Bronchial epithelial cell (primary cell): Measurements from ENCODE around the gene TMEM33. TPM values are rescaled to one million over a fixed set of nuclear protein-coding genes. Genes with fewer than 3 reads are reported as not detected.

Experiments used
- DNase-seq: peaks from one replicate; pipeline ENCODE4 v3.0.0-alpha.2; 2010; ENCODE audit warnings: low read depth
- FAIRE-seq: peaks from 2 replicates; lab custom pipeline; 2011; peaks lifted over from hg19 to GRCh38; lab: Jason Lieb, UNC
- H3K27me3 ChIP-seq: 2 replicates; pipeline ENCODE4 v1.5.1; 2011; ENCODE audit warnings: low read length; ENCODE audit not compliant: control insufficient read depth, insufficient read depth
- H3K36me3 ChIP-seq: 2 replicates; pipeline ENCODE4 v1.5.1; 2011; ENCODE audit warnings: low read length; ENCODE audit not compliant: control insufficient read depth, insufficient read depth
- H3K4me3 ChIP-seq: 2 replicates; pipeline ENCODE4 v1.5.1; 2011; ENCODE audit warnings: mild to moderate bottlenecking, low read depth, low read length, control low read depth
- CTCF ChIP-seq: IDR thresholded peaks from 2 replicates; pipeline ENCODE4 v1.5.1; 2011; ENCODE audit warnings: mild to moderate bottlenecking, moderate library complexity, low read length, control low read depth, inconsistent platforms; ENCODE audit not compliant: insufficient read depth, severe bottlenecking
- total RNA-seq: library from RNA; depleted of rRNA; stranded (reverse); fragments of >200 nt; gene quantifications from 2 replicates; pipeline ENCODE4 v1.2.1, GENCODE V29; 2014

TMEM33 gene
- total RNA-seq, 1 donor from 2014 or later: 106 TPM

GRCh38 chr4:41967392-41967791, 32.2 kb downstream of the TMEM33 start:
- DNase-seq (peak; percentile 88), FAIRE-seq (no peak)
- Histone ChIP-seq H3K4me3 (no peak overlapping the region), H3K27me3 (no peaks in the 10 kb centered on the region), H3K36me3 (no peaks in the 10 kb centered on the region)
- TF ChIP-seq CTCF: no peak

DNA sequence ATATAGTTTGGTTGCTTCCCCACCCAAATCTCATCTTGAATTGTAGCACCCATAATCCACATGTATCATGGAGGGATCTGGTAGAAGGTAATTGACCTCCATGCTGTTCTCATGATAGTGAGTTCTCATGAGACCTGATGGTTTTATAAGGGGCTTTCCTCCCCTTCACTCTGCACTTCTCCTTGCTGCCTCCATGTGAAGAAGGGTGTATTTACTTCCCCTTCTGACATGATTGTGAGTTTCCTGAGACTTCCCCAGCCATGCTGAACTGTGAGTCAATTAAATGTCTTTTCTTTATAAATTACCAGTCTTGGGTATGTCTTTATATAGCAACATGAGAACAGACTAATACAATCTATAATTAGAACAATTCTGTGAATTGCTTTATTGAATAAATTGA, 34.4 kb downstream of the TMEM33 start:
- H3K27me3 ChIP-seq: no peaks in the 10 kb centered on the region
- TF ChIP-seq CTCF: no peak

DNA sequence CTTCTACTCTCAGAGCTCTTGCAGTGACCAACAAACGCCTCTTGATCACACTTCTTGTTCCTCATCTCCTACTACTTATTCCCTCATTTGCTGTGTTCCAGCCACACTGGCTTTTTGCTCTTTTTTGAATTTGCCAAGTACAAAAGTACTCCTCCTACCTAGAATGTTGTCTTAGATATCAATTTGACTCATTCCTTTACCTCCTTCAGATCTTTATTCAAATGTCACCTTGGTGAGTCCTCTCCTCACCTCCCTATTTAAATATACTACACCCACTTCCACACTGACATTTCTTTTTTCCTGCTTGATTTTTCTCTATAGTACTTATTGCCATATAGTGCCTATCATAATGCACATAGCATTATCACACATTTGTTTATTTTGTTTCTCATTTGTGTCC, 40.1 kb downstream of the TMEM33 start:
- FAIRE-seq (no peak), DNase-seq (no peak)
- TF ChIP-seq CTCF: no peak
- Histone ChIP-seq H3K27me3 (no peaks in the 10 kb centered on the region), H3K4me3 (no peak overlapping the region), H3K36me3 (no peaks in the 10 kb centered on the region)

More for the DNA sequence above, 34.4 kb downstream of the TMEM33 start:
- no peak for DNase-seq
- Histone ChIP-seq H3K4me3 (no peak overlapping the region), H3K36me3 (no peaks in the 10 kb centered on the region)
- no peak for FAIRE-seq

- no peak overlapping the region for H3K4me3 ChIP-seq
- no peak for DNase-seq
- FAIRE-seq: no peak
- TF ChIP-seq CTCF: no peak
- H3K27me3 ChIP-seq: no peaks in the 10 kb centered on the region
- H3K36me3 ChIP-seq: no peaks in the 10 kb centered on the region
These were observed 41.7 kb downstream of the TMEM33 start for GRCh38 chr4:41976775-41977516.

- no peak for FAIRE-seq
- Histone ChIP-seq H3K27me3 (no peaks in the 10 kb centered on the region), H3K36me3 (no peaks in the 10 kb centered on the region), H3K4me3 (no peak overlapping the region)
- TF ChIP-seq CTCF: no peak
- DNase-seq: peak; percentile 19
These were observed 42.5 kb downstream of the TMEM33 start for GRCh38 chr4:41977709-41978108.

DNA sequence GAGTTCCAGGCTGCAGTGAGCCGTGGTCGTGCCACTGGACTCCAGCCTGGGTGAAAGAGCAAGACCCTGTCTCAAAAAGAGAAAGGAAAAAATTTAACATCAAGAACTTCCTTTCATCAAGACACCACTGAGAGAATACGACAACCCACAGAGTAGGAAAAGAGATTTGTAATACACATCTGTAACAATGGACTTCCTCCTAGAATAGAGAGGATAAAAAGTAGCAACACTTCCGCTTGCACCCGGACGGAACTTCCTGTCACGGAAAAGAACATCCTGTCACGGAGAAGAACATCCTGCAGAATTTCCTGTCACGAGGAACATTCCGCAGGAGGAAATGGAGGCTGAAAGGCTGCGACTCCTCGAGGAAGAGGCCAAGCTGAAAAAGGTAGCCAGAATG, 46.2 kb downstream of the TMEM33 start, which contains the start of gene DCAF4L1:
Gene DCAF4L1 (plus strand): TSS at position 301 of the 400 bp plus-strand sequence. CDS start 37 bp downstream, at position 338.
- Histone ChIP-seq H3K4me3 (no peak within 1 kb of the TSS), H3K36me3 (no peaks in the 10 kb centered on the region), H3K27me3 (no peaks in the 10 kb centered on the region)
- no peak for FAIRE-seq
- DNase-seq: no peak
- no peak for TF ChIP-seq CTCF
